GM12801 (cell line): ENCODE measurements around the gene ZBTB21.

ENCODE experiments used
- TF ChIP-seq, protein P1 (sequence below): IDR thresholded peaks from one replicate; pipeline ENCODE4 v1.5.1; 2011; ENCODE audit warnings: control low read depth; ENCODE audit not compliant: insufficient read length; ENCODE audit errors: extremely low read depth

ZBTB21 gene

DNA sequence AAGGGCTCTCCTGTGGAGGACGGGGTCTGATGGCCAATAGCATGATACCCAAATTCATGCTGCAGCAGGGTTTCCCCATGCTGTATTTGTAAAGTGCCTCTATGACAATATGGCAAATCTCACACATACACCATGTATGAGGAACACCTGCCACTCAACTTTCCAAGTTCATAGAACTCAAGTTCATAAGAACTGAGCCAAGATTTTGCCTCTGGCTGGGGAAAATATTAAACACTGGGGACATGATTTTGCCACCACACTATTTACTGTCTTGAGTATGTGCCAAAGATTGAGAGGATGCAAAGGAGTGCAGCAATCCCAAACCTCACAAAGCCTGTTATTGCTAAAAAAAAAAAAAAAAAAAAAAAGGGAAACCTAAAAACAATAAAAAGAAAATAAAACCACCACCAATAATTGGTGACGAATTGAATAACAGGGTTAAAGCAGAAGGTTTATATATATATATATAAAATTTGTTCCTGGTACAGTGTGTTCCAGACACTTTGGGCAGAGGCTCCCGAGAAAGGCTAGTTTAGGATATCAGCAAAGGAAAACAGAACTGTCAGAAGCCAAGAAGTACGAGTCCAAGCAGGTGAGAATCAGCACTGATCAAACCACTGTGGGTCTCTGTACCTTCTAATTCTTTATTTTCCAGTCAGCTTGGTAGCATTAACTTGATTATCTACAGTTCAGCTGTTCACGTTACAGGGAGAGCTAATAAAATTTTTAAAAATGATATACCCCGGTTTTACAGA, 24.3 kb downstream of the ZBTB21 start:
- TF ChIP-seq, protein P1, sequence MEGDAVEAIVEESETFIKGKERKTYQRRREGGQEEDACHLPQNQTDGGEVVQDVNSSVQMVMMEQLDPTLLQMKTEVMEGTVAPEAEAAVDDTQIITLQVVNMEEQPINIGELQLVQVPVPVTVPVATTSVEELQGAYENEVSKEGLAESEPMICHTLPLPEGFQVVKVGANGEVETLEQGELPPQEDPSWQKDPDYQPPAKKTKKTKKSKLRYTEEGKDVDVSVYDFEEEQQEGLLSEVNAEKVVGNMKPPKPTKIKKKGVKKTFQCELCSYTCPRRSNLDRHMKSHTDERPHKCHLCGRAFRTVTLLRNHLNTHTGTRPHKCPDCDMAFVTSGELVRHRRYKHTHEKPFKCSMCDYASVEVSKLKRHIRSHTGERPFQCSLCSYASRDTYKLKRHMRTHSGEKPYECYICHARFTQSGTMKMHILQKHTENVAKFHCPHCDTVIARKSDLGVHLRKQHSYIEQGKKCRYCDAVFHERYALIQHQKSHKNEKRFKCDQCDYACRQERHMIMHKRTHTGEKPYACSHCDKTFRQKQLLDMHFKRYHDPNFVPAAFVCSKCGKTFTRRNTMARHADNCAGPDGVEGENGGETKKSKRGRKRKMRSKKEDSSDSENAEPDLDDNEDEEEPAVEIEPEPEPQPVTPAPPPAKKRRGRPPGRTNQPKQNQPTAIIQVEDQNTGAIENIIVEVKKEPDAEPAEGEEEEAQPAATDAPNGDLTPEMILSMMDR = no peak

DNA sequence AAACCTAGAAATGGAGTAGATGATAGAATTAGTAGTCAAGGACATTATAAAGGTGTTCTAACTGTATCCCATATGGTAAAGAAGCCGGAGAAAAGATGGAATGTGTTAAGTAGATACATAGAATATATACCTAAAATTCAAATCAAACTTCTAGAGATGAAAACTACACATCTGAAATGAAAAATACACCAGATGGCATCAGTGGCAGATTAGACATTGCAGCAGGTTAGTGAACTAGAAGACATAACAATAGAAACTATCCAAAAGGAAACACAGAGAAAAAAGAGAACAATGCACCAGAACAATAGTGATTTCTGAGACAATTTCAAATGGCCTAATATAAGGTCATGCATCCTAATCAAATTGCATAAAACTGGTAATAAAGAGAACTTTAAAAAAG, 26.9 kb downstream of the ZBTB21 start:
- TF ChIP-seq, protein P1 = no peak

DNA sequence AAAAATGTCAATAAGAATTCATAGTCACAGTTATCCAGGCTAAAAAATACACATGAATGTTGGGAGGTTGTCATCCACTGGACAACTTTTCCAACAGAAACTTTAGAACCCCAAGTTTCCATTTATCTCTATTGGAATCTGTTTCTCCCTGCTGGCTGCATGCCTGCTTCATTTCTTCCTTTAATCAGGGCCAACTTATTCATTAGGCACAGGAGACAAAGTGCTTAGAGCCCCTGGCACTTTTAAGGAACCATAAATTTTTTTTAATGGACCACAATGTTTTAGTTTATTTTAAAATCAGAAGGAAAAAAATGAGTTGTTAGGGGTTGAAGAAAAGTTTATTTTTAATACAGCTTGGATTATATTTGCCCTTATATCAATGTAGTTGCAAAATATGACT, 29.6 kb downstream of the ZBTB21 start:
- TF ChIP-seq, protein P1 = no peak

DNA sequence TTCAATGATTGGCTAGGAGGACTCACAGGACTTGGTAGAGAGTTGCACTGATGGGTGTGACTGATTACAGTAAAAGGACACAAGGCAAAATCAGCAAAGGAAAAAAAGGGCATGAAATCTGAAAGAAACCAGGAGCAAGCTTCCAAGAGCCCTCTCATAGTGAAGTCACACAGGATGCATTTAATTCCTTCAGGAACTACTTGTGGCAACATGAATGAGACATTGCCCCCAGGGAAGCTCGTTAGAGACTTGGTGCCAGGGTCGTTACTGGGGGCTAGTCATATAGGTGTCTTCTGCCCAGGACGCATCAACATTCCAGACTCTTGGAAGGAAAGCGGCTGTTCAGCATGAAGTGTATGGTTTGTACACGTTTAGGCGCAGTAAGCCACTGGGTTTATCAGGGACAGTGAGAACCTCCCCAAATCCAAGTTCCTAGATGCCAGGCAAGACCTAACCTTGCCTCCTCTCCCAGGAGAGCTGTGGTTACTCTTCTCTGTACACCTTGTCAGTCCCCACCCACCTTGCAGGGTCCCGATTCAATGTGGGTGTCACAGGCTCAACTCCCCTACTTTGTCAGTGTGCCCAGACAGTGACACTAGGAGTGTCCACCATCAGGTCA, 30.3 kb downstream of the ZBTB21 start:
- TF ChIP-seq, protein P1 = no peak

DNA sequence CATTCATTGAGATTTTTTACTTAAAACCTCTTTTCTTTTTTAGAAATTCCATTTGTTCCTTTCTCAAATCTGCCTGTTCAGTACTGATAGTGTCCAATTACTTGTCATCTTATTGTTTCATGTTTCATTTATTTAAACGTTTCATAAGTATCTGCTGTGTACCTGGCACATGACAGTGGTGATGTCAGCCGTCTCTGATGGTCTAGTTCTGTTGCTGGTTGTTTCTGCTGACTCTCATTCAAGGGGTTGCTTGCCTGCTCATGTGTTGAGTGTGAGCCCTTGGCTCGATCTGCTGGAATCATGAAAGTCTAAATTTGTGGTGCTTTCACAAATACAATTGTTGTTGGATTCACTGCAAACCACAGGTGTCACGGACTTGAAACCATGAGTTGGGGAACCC, 30.8 kb downstream of the ZBTB21 start:
- TF ChIP-seq, protein P1 = no peak

DNA sequence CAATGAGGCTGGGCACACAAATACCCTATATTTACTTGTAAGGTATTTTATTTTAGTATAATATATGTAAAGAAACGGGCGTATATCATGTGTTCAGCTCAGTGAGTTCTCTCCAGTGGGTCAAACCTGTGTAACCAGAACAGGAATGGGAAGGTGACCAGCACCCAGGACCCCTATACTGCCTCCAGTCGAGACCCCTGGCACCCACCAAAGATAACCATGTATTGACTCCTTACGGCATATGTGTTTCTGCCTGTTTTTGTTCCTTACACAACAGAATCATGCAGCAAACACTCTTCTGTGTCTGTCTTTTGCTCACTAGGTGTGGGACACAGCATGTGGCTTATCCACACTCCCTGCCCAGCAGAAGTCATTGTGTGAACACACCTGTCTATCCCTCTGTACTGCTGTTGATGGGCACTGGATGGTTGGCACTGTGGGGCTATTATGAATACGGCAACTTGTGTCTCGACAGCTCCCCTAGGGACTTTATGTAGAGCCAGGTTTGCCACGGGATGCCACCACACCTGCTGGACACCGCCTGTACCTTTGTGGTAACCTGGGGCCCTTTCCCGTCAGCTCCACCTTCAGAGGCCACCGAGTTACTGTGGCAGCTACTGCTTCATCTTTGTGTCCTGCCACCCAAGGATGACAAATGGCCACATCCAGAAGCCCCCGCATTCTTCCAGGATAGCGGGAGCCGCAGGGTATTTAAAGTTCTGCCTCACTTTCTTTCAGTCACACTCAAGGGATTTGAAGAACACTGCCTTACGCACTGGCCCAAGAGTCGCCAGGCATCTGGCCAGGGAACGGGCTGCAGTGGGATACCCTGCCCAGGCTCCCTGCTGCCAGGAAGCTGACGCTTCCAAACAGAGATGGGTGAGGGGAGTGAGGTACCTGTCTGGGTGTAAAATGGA, 32.9 kb downstream of the ZBTB21 start:
- TF ChIP-seq, protein P1 = no peak

DNA sequence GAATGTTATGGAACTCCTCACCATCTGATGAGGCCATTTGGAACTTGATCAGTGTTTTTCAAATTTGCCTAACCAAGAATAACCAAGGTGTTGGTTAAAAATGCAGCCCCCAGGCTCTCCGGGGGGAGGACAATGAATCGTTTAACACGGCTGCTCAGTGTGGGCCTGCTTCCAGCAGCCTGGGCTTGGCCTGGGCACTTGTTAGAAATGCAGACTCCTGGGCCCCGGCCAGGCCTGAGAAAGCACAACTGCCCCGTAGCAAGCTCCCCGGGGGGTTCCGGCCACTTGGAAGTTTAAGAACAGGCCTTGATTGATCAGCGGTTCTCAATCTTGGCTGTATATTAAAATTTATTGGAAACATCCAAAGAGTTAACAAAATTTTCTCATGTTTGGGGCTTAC, 33.5 kb downstream of the ZBTB21 start:
- TF ChIP-seq, protein P1 = no peak
